Right lung (tissue), 5 donors: ENCODE data around the gene ASXL1. TPM values are rescaled to one million over a fixed set of nuclear protein-coding genes. Genes with fewer than 3 reads are reported as not detected.

ENCODE experiments used
- DNase-seq, 2 donors: peaks; one replicate each; pipeline ENCODE4 v3.0.0-alpha.2; 2013
- polyA plus RNA-seq, 5 donors: library from polyadenylated mRNA; unstranded; fragments of 120-200 nt; gene quantifications; one replicate each; pipeline versions ENCODE4 v1.2.1 to v1.2.3, GENCODE V29; 2013; ENCODE audit warnings: inconsistent platforms in 1 of 5, low replicate concordance in 1 of 5; ENCODE audit not compliant: insufficient read length in 5 of 5, insufficient read depth in 1 of 5

ASXL1 gene
- polyA plus RNA-seq, 5 donors: 57.3 to 89.6 (median 78.4) TPM

- DNase-seq: no peak
Measured at GRCh38 chr20:32437391-32438074, 79.4 kb downstream of the ASXL1 start.

GRCh38 chr20:32438331-32438858 lies 80.3 kb downstream of the ASXL1 start:
- DNase-seq: no peak

GRCh38 chr20:32439132-32439829 lies 81.2 kb downstream of the ASXL1 start:
- DNase-seq: no peak

- no peak for DNase-seq
Measured at GRCh38 chr20:32440069-32440757, 82.1 kb downstream of the ASXL1 start.

GRCh38 chr20:32440758-32441078 lies 82.6 kb downstream of the ASXL1 start:
- no peak for DNase-seq

GRCh38 chr20:32441638-32442037 lies 83.5 kb downstream of the ASXL1 start:
- no peak for DNase-seq

GRCh38 chr20:32442630-32443373 lies 84.7 kb downstream of the ASXL1 start:
- DNase-seq: peak in 1 of 2 donors; percentile 38

GRCh38 chr20:32443386-32443974 lies 85.3 kb downstream of the ASXL1 start:
- no peak for DNase-seq

- DNase-seq: no peak
Measured at GRCh38 chr20:32444474-32445220, 86.5 kb downstream of the ASXL1 start.

GRCh38 chr20:32445539-32446273 lies 87.6 kb downstream of the ASXL1 start:
- DNase-seq: peak in 1 of 2 donors; percentile 36

GRCh38 chr20:32446301-32447100 lies 88.4 kb downstream of the ASXL1 start:
- no peak for DNase-seq

GRCh38 chr20:32447136-32448027 lies 89.3 kb downstream of the ASXL1 start:
- no peak for DNase-seq

- DNase-seq: no peak
Measured at GRCh38 chr20:32448306-32449056, 90.3 kb downstream of the ASXL1 start.

GRCh38 chr20:32449057-32449889 lies 91.1 kb downstream of the ASXL1 start:
- no peak for DNase-seq

- no peak for DNase-seq
Measured at GRCh38 chr20:32449890-32450401, 91.8 kb downstream of the ASXL1 start.

- DNase-seq: no peak
Measured at GRCh38 chr20:32450484-32451061, 92.4 kb downstream of the ASXL1 start.
